BJ (cell line): ENCODE results near the gene FBLN5. TPM values are rescaled to one million over a fixed set of nuclear protein-coding genes. Genes with fewer than 3 reads are reported as not detected.

ENCODE experiments used
- CTCF ChIA-PET: fragments of 350-600 bp; formaldehyde crosslinking; extraction: SDS; loops from one replicate; lab custom pipeline; 2021; ENCODE audit warnings: antibody characterized with exemption, inconsistent platforms; lab: Yijun Ruan, JAX
- POLR2A ChIA-PET: fragments of 300-600 bp; sonication (Branson Sonifier 250); formaldehyde crosslinking; extraction: SDS; loops from one replicate; lab custom pipeline; 2021; ENCODE audit warnings: antibody characterized with exemption; lab: Charles Lee
- DNase-seq: peaks from one replicate; pipeline ENCODE4 v3.0.0-alpha.2; 2011; ENCODE audit warnings: low read depth
- H3K27me3 ChIP-seq: 2 replicates; pipeline ENCODE4 v1.6.0; 2011; ENCODE audit warnings: low read length; ENCODE audit not compliant: control insufficient read depth, insufficient read depth
- H3K36me3 ChIP-seq: 2 replicates; pipeline ENCODE4 v1.5.1; 2011; ENCODE audit warnings: low read length; ENCODE audit not compliant: control insufficient read depth, insufficient read depth
- H3K4me3 ChIP-seq: 2 replicates; pipeline ENCODE4 v1.5.1; 2011; ENCODE audit warnings: low read depth, mild to moderate bottlenecking, control low read depth, low read length
- polyA plus RNA-seq: library from polyadenylated mRNA; depleted of rRNA; stranded (reverse); fragments of >200 nt; gene quantifications from 2 replicates; pipeline ENCODE4 v1.2.3, GENCODE V29; 2011
- TF ChIP-seq, protein P1 (sequence below): IDR thresholded peaks from 2 replicates; pipeline ENCODE4 v1.5.1; 2011; ENCODE audit warnings: low read depth, mild to moderate bottlenecking, control low read depth, inconsistent platforms, low read length, moderate library complexity; ENCODE audit not compliant: insufficient read depth

FBLN5 gene
- polyA plus RNA-seq, 1 experiment: 158 TPM

- DNase-seq: no peak
- Histone ChIP-seq H3K4me3 (no peak overlapping the region), H3K36me3 (peaks cover 4% of the 10 kb centered on the region), H3K27me3 (no peaks in the 10 kb centered on the region)
- ChIA-PET POLR2A (no interaction called here), CTCF (no interaction called here)
- TF ChIP-seq, protein P1, sequence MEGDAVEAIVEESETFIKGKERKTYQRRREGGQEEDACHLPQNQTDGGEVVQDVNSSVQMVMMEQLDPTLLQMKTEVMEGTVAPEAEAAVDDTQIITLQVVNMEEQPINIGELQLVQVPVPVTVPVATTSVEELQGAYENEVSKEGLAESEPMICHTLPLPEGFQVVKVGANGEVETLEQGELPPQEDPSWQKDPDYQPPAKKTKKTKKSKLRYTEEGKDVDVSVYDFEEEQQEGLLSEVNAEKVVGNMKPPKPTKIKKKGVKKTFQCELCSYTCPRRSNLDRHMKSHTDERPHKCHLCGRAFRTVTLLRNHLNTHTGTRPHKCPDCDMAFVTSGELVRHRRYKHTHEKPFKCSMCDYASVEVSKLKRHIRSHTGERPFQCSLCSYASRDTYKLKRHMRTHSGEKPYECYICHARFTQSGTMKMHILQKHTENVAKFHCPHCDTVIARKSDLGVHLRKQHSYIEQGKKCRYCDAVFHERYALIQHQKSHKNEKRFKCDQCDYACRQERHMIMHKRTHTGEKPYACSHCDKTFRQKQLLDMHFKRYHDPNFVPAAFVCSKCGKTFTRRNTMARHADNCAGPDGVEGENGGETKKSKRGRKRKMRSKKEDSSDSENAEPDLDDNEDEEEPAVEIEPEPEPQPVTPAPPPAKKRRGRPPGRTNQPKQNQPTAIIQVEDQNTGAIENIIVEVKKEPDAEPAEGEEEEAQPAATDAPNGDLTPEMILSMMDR: no peak
Observed at GRCh38 chr14:91971188-91971778, 23.8 kb upstream of the FBLN5 start.

GRCh38 chr14:91968280-91968679 lies 20.8 kb upstream of the FBLN5 start:
- H3K27me3 ChIP-seq: no peaks in the 10 kb centered on the region
- CTCF ChIA-PET: no interaction called here
- H3K4me3 ChIP-seq: no peak overlapping the region
- peaks cover 1% of the 10 kb centered on the region; the same call in 1 of the 2 replicates for H3K36me3 ChIP-seq
- DNase-seq: no peak
- TF ChIP-seq, protein P1: no peak
- POLR2A ChIA-PET: no interaction called here

GRCh38 chr14:91964724-91965123 lies 17.2 kb upstream of the FBLN5 start:
- H3K36me3 ChIP-seq: peaks cover 1% of the 10 kb centered on the region; the same call in 1 of the 2 replicates
- TF ChIP-seq, protein P1: no peak
- ChIA-PET POLR2A (no interaction called here), CTCF (interaction anchor here (1.2 kb wide), 1 partner anchor 14 kb away, joined by 3 read pairs; no protein-coding TSS in a partner anchor)
- H3K4me3 ChIP-seq: no peak overlapping the region
- no peak for DNase-seq
- H3K27me3 ChIP-seq: no peaks in the 10 kb centered on the region

DNA sequence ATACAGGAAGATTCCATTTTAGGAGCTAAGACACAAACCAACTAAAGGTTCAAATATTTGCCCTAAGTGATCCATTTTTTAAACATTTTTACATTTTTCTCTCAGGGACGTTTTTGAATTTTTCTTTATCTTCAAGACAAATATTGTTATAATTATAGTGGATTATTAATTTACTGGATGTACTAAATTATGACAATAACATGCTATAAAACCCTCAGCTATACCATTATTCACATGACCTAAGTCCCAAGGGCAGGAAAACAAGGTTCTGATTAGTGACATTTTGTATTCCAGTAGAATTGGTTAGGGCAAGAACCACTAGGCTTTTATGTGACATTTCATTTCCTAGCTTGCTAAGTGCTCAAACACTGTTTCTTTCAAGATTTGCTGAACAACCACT lies 16.5 kb upstream of the FBLN5 start:
- DNase-seq: no peak
- TF ChIP-seq, protein P1: no peak
- no peak overlapping the region for H3K4me3 ChIP-seq
- H3K36me3 ChIP-seq: peaks cover 1% of the 10 kb centered on the region; the same call in 1 of the 2 replicates
- H3K27me3 ChIP-seq: no peaks in the 10 kb centered on the region
- CTCF ChIA-PET: interaction anchor here (1.2 kb wide), 1 partner anchor 15 kb away, joined by 3 read pairs; no protein-coding TSS in a partner anchor
- POLR2A ChIA-PET: interaction anchor here (0.7 to 1.1 kb wide), 2 partner anchors 10 to 17 kb away, joined by 3 read pairs; no protein-coding TSS in a partner anchor

DNA sequence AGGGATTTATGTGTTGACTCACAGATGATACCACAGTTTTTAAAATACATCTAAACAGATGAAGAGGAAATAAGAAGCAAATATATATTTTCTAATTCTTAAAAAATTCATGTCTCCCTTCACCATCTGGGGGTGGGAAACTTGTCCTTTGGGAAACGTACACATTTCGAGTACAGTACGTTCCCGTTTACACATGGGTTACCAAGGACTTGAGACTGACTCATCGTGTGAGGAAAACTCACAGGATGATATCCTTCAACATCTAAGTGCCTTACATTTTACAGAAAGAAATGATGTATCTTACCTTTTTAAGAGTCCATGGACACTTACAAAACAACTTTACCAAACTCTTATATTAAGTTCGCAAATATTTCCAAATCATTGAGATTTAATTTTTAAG lies 16.0 kb upstream of the FBLN5 start:
- no peaks in the 10 kb centered on the region for H3K27me3 ChIP-seq
- H3K4me3 ChIP-seq: no peak overlapping the region
- H3K36me3 ChIP-seq: no peaks in the 10 kb centered on the region
- CTCF ChIA-PET: interaction anchor here (1.2 kb wide), 1 partner anchor 15 kb away, joined by 3 read pairs; no protein-coding TSS in a partner anchor
- DNase-seq: no peak
- TF ChIP-seq, protein P1: no peak
- POLR2A ChIA-PET: interaction anchor here (0.7 to 1.1 kb wide), 2 partner anchors 10 to 17 kb away, joined by 3 read pairs; no protein-coding TSS in a partner anchor
